Activated T-helper 1 cell treated with anti-CD3 and anti-CD28 coated beads, Interleukin-2, amount 50 U/mL, for 16 hours (primary cell): ENCODE results near the gene TBC1D22B.
"Not testable (repeated sequence)": the region's sequence is repeated elsewhere in the genome, so short reads cannot be mapped to it uniquely, and the experiment has no call there.

Experiments used
- DNase-seq, 2 donors: peaks; one replicate each; pipeline ENCODE4 v3.0.0-alpha.2; 2020; ENCODE audit warnings: low read depth in 1 of 2, low spot score in 1 of 2

The TBC1D22B gene

DNA sequence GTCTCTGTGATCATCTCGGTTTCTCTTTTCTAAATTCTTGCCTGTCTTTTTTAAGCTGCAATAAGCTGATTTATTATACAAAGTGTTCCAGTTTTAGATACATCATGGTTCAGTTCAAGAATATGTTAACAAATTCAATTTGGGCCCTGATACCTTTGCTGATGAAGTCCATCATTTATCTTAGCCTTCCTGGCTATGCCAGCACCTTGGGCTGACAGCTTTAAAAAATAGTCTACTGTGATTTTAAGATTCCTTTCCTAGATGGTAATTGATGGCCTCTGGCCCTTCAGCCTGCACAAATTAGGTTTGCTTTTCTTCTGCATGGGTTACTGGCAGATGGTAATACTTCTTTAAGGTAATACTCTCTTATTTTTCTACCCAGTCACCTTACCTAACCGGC is 7.4 kb downstream of the TBC1D22B start:
- no peak for DNase-seq

DNA sequence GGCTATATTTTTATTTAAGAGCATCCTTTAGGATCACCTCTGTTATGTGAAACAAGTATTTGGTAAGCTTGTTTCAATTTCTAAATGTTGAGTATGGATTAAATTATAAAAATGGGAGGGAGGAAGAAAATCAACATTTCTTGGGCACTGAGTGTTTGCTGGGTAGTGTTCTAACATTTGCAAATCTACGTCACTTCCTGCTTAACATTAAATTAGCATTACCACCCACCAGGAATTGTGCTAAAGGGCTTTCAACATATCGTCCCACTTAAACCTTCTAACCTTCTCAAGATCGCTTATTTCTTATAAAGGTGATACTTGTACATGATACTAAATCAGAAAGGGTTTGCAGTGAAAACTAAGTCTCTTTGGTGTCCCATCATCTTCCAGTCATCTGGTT is 8.3 kb downstream of the TBC1D22B start:
- no peak for DNase-seq

DNA sequence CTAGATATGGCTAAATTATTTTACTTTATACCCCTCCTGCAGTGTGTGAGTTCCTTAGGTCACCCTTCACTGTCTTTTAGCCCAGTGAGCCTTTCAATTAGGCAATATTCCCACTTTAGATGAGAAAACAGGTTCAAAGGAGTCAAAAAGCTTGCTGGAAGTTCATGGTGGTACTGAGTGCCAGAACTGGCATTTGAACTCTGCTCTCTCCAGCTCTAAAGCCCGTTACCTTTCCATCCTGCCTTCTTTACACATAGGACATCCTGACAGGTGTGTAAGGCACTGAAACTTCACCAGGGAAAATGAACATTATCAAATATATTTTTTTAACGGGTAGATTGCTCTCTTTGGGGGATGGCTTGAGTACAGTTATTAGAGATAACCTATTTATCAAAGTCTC is 11.5 kb downstream of the TBC1D22B start:
- no peak for DNase-seq

DNA sequence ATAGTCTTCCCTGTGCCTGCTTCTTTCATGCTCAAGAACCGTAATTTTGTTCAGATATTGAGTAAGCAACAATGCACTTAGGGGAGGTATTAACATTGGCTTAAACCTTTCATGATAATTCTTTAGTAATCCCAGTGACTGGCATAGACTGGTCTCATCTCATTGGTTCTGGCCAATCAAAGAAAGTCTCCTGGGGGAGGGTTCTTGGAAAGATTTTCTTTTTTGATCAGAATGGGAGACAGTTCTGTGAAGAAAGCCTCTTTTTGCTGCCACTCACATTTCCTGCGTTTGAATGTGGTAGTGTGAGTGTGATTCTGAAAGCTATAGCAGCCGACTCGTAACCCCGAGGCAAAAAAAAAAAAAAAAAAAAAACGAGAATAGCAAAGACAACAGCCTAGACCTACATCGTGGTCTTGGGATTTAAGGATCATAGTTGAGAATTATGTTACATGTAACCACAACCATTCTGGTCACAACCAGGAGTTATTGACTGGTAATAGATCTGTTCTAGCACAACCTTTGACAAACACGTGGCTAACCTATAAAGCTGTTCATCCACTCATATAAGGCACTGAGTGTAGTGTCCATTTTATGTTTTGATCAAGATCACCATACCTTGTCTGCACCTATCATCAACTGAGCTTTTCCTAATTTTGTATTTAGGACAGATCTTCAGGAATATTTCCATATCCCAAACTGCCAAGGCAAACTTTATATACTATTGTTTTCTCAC is 15.4 kb downstream of the TBC1D22B start:
- no peak for DNase-seq

DNA sequence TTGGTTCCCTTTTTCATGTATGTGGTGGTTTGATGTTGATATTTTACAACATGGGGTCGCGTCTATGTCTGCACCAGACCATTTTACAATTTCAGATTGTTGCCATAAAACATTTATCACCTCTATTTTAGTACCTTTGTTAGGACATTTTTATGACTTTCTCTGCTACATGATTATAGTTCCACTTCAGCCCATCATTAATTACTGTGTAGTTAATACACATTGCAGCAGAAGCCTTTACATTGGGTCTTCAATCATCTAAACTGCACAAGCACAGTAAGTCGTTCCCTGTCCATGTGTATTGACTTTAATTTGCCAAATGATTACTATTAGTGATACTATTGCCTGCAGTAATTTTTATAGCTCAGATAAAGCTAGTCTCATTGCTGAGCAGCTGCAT is 16.1 kb downstream of the TBC1D22B start:
- DNase-seq: no peak

DNA sequence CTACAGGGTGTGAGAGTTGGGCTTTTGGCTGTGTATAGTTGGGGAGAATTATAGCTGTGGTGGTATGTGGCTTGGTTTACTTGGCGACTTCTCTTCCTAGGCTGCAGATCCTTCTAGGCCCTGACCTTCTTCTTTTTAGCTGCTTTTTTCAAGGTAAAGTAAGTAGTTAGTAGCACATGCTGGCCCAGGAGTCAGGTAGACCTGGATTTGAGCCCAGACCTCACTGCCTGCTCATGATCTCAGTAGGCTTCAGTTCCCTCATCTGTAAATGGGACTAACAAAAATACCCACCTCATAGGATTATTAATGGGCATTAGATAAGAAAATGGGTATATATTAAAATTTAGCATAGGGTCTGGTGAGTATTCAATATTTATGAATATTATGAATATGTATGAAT is 17.8 kb downstream of the TBC1D22B start:
- no peak for DNase-seq

DNA sequence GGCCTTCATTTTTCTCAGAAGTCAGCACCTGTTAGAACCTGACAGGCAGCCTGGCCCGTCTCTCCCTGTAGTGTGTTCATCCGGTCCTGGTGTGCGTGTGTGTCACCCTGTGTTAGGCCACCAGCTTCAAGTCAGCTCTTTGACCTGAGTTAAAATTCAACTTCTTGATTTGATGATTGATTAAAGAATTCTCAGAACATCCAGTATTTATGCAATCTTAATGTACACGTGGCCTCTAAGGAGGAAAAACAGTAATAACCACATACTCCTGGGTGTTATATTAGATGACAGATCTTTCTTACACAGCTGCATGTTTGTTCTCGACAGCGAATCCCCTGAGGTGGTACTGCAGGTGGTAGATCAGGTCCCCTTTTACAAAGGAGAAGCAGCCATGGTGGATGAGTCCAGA is 19.4 kb downstream of the TBC1D22B start:
- no peak for DNase-seq

DNA sequence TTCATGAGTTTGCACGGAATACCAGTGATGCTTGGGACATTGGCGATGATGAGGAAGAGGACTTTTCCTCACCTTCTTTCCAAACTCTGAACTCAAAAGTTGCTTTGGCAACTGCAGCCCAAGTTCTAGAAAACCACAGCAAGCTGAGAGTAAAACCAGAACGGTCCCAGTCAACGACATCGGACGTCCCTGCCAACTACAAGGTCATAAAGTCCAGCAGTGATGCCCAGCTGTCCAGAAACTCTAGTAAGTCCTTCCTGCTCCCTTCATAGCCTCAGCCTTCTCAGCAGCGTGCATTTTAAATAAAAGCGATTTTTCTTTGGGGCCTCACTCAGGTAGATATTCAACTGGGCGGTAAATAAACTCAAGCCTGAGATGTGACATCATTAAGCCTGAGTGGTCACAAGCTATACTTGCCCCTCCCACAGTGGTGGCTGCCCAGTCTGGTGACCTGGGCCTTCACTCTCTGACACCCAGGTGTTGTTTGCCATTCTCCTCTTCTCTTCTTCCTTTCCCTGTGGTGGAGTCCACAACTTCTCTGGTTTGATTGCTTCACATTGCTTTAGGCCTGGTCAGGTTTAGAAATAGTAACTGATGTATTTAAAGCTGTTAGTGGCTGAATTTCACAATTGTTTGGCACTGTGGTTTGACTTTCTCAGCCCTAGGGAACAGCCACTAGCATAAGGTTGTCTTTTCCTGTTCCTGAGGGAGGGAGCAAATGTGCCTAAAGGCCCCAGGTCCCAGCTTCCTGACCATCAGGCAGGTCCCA is 22.0 kb downstream of the TBC1D22B start:
- DNase-seq: no peak

DNA sequence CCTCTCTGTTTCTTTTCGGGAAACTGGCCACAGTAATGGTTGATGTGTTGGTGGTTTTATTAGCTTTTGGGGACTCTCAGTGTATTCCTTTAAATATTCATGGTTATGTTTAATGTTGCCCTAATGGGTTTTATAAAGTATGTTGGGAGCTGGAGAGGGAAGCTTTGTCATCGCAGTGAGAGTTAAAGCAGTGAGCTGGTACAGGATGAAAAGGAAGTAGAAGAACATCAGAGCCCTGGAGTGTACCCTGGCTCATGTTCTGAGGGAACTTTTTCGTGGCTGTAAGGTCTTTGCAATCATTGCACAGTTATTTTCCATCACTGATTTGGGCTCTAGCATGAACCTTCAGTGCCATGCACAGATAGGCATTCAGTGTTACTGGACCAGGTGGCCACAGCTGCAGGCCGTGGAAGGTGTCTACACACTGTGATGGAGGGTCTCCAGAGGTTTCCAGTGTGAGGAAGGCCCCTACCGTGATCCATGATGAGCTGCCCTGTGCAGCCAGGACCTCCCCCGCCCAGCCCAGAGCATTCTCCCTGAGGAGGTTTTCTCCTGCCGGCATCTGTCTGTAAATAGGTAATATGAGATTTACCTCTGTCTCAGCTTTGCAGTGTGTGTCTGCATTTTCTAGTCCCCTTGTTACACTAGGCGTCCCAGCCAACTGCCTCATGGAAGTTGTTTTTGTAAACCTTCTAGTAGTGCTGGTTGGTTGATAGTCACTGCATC is 22.8 kb downstream of the TBC1D22B start:
- DNase-seq: no peak

DNA sequence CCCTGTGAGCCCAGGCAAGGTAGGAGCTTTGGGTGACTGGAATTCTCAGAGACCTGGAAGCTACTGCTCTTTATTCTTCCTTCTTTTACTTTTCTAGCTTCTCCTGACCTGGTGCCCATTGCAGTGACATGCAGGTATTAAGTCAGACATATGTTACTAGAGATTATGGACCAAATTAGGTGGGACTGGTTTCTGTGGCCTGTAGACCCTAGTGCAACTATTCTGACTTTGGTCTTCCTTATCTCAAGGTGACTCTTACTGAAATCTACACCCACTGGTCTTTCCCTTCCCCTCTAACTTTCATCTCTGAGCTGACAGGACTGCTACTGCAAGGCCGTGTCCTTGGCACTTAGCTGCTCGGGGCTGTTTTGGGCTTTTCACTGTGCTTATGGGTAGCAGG is 24.8 kb downstream of the TBC1D22B start:
- DNase-seq: no peak

DNA sequence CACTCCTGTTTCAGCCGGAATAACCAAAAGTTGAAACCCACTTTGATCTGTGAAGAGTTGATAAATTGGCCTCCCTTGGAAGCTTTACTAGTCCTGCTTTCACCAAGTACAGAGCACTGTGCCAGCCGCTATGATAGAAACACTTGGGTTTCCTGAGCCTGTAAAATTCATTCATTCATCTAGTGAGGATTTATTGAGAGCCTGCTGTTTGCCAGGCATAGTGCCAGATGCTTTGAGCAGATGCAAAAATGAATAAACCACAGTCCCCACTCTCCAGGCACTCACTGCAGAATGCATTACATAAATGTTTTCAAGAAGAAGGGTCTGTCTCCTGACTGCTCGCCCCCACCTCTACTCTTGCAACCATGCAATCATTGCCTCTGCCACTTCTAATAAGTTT is 25.7 kb downstream of the TBC1D22B start:
- DNase-seq: no peak

DNA sequence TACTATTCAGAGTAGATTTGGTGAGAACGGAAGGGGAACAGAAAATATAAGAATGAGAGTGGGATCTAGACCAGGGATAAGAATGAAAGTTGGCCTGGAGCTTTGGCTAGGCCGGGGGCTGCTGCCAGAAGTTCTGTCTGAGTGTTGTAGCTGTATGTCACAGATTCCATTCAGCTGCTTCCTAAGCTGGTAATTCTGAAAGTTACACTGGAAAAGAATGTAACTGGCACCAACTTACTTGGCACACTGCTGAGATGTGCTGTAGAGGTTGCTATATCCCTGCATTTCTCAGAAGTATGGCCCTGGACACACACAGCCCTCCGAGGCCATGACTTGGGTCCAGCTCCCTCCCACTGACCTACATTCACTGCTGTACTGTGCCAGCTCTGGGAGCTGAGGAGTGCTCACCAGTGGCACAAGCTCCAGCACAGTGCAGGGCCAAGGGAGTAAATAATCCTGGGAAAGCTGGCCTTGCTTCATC is 26.1 kb downstream of the TBC1D22B start:
- DNase-seq: no peak

DNA sequence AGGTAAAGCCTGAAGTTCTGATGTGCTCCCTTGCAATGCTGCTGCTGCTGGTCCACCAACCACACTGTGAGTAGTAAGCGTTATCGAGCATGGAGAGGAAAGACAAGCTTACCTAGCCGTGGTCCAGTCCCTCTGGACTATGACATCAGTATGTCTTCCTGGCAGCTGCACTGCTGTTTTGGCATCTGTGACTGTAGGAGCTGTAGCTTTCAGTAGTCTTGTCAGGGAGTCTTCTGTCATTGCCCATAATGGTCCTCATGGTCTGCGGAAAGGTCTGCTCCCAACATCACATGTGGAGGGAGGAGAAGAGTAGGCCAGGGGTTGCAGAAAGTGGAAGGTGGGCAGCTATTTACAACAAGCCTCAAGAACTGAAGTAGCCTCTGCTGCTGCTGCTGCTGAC is 27.2 kb downstream of the TBC1D22B start:
- no peak for DNase-seq

DNA sequence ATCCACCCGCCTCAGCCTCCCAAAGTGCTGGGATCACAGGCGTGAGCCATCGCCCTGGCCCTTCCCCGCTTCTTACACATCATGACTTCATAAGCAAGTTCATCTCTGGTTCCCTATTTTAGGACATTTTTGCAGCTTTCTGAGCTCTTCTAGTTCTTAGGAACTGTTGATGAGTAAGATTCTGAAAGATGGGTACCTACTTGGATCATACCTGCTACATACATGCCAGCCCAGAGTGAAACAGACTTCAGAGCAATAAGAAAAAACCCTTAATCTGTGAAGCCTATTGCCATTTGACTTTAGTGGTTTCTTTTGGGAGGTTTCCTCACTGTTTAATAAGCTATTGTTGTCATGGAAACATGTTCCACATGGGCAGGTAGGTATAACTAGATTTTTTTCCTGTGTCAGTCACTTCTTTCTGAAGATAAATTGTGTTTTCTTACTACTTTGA is 28.3 kb downstream of the TBC1D22B start:
- DNase-seq: no peak

DNA sequence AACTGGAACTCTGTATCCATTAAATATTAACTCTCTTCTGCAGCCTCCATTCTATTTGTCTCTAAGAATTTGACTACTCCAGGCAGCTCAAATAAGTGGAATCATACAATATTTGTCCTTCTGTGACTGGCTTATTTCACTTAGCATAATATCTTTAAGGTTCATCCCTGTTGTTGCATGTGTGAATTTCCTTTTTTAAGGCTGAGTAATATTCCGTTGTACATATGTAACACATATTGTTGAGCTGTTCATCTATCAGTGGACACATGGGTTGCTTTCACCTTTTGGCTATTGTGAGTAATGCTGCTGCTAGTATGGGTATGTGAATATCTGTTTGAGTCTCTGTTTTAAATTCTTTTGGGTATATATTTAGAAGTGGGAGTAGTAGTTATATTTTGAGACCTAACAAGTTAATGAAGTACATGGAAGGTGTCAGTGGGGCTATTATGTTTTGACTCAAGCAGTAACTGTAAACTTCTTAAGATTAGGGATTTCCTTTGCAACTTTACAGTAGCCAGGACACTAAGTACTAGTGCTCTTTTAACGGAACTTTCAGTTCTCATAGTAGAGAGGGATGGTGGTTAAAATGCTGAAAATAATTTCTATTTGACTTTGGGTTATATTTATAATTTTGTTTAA is 30.1 kb downstream of the TBC1D22B start:
- no peak for DNase-seq

DNA sequence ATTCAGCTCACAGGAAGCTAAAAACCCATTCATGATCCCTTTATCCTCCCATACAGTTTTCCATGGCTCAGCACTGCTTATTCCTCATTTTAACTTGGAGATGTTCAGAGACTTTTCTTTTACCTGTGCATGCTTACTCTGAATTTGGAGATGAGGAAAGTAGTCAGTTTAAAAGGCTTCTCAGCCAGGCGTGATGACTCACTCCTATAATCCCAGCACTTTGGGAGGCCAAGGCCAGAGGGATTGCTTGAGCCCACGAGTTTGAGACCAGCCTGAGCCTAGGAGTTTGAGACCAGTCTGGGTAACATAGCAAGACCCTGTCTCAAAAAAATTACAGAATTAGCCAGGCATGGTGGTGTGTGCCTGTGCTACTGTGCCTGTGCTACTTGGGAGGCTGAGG is 30.7 kb downstream of the TBC1D22B start:
- DNase-seq: no peak

DNA sequence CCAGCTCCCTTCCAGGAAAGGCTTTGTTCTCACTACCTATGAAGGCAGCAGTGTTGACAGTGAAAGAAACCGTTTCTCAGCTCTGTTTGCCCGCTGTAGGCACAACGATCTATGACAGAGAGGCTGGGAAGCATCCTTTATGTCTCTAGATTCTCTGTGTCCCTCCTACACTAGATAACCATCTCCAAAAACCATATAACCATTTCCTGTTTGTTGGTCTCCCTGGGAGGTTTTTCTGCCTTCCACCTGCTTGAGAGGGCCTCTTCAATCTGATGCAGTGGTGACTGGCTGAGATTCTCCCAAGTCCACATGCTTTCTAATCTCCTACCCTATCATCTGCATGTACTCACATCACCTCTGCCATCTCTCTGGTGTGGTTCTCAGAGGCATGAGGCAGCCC is 32.4 kb downstream of the TBC1D22B start:
- no peak for DNase-seq

DNA sequence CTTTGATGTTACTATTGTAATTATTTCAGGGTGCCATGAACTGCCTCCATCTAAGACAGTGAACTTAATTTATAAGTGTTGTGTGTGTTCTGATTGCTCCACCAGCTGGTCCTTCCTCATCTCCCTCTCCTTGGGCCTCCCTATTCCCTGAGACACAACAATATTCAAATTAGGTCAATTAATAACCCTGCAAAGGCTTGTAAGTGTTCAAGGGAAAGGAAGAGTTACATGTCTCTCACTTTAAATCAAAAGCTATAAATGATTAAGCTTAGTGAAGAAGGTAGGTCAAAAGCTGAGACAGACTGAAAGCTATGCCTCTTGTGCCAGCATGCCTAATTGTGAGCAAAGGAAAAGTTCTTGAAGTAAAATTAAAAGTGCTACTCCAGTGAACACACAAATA is 35.9 kb downstream of the TBC1D22B start:
- no peak for DNase-seq

DNA sequence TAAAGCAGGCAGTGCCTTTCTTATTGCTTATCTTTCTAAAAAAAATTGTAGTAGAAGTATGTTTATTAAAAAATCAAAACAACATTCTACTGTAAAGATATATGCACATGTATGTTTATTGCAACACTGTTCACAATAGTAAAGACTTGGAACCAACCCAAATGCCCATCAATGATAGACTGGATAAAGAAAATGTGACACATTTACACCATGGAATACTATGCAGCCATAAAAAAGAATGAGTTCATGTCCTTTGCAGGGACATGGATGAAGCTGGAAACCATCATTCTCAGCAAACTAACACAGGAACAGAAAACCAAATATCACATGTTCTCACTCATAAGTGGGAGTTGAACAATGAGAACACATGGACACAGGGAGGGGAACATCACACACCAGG is 40.1 kb downstream of the TBC1D22B start:
- not testable (repeated sequence) for DNase-seq

DNA sequence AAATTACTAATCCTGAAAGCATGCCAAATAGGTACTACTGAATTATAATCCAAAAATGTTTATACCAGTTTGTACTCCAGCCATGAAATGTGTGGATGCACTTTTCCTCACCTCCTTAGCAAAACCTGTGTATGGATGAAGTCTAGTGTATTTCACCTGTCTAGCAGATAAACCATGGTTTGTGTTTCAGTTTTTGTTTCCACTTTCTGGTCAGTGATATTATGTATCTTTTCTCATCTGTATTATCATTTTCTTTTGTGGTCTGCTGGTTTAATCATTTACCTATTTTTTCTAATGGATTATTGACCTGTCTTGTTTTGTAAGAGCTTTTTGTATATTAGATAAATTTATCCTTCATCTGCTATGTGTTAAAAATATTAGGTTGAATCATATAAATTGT is 41.4 kb downstream of the TBC1D22B start:
- DNase-seq: no peak

DNA sequence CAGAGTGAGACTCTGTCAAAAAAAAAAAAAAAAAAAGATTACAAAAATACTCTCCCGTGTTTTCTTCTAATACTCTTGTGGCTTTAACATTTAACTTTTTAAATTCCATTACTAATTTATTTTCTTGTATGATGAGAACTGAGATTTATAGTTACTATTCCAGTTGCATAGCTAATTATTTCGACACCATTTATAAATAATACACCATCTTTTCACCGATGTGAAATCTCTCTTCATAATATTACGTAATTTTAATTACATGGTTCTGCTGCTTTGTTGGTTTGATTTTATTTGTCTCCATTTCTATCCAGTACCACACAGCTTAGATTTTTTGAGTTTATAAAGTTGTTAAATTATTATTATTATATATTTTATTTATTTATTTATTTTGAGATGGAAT is 42.4 kb downstream of the TBC1D22B start:
- DNase-seq: no peak
